ENCODE data around the gene C1orf35.

- no peak for TF ChIP-seq CTCF (IDR thresholded peaks at IDR 0.05; ENCODE audit: low read depth, low read length)
- no peak for TF ChIP-seq EZH2phosphoT487 (IDR thresholded peaks at IDR 0.05; ENCODE audit: low read depth)
These were observed 17.7 kb downstream of the C1orf35 start for GRCh38 chr1:228085287-228085951.
